NK-92 (cell line): Measurements from ENCODE around the gene KMT2D.
A peak's percentile ranks its signal among the peaks of the same experiment; 100 is the strongest.

Experiments used
- DNase-seq: peaks from one replicate; lab custom pipeline; 2025; ENCODE audit not compliant: unreplicated experiment; lab: John Stamatoyannopoulos, UW

Gene KMT2D

DNA sequence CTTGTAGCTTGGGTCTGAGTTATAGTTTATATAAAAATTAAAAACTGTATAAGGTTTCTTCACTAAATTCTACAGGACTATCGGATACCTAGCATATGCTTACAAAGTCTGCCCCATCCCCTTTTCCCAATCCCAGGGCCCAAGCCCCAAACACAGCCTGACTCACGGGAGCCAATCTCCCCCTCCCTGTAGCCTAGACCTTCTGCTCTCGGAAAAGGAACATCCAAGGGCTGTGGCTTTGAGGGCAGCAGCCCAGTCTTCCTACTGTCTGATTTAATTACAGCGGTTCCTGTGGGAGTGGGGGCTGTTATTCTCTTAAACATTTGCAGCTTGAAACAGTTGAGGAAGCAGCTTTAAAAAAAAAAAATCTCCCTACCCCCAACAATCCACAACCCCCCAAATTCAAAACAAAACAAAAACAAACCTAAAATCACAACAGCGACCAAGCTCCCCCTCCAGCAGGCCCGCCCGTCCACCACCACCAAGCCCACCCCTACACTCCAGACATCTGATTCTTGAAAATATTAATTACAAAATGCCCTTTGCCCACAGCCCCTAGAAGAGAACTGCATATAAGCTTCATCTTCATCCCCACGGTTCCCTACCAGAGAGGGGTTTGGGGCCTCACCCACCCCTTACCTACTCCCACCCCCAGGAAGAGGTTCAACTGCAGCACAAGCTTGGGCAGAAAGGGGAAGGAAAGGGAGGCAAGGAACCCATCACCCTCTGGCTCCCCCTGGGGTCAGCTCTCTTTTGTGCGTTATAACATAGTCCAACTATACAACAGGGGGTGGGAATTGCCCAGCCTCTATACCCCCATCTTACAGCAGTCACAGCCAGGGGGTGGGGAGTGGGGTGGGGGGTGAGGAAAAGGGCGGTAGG, 40.9 kb downstream of the KMT2D start:
- no peak for DNase-seq

DNA sequence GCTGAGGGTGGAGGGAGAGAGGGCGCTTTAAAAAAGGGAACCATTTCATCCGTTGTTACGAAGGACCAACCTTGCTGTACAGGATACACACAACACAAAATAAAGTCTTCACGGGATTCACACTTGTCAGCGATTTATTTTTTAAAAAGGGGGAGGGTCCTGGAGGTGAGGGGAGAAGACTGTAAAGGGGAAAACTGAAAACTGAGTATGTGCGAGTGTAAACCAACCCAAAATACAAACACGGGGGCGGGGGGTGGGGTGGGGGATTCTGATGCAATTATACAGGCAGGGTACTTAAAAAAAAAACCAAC, 41.5 kb downstream of the KMT2D start:
- no peak for DNase-seq

DNA sequence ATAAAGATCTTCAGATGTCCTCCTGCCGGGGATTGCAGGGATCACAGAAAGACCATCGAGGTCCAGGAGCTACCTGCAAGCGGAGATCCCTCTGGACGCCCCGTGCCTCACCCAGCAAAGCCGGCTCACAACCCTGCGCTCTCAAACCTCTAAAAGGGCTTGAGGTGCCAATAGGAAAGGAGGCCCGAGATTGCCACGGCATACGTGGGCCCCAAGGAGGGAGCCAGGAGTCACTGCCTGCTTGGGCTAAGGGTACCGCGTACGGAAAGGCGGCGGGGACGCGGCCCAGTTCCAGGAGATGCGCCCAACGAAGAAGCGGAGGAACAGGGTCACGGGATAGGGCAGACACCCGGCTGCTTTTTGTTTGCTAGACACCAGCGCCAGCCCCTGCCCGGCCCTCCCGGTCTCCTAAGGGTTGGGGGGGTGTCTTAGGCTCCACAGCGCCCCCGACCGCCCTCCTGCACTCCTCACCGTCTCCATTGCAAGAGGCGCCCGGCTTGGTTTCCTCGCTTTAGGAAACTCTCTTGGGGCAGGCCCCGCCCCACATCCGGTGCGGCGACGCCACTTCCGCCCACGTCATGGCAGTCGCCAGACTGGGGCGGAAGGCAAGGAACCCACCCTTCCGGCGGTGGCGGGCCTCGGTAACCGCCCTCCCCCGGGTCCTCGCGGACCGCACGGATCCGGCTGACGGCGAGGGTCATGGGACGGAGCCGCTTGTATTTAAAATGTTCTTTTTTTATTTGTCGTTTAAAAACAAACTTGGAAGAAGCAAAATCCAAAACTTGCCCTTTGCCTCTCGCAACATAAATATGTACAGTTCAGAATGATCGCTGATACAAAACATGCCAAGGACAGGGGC, 42.1 kb downstream of the KMT2D start, which contains the start of gene PRKAG1:
Gene PRKAG1, minus strand, starts transcription at position 516 of the 859 bp plus-strand sequence. Its CDS starts 36 bp downstream, at position 480.
- DNase-seq, result peak; percentile 64

DNA sequence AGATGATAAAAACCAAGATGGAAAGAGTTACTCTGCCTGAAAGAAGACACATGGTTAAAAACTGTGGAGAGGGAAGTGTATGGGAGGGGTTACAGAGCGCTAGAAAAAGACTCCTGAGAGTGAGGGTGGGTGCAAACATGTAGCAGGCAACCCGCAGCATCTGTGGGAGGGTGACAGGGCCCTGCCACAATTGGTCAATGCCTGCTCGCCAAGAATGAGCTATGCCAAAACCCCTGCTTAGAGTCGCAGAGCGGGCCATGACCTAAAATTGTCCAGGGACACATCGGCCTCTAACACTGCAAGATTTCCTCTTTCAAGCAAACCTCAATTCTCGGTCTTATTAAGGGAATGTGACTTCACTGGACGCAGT, 42.7 kb downstream of the KMT2D start:
- DNase-seq, result no peak

DNA sequence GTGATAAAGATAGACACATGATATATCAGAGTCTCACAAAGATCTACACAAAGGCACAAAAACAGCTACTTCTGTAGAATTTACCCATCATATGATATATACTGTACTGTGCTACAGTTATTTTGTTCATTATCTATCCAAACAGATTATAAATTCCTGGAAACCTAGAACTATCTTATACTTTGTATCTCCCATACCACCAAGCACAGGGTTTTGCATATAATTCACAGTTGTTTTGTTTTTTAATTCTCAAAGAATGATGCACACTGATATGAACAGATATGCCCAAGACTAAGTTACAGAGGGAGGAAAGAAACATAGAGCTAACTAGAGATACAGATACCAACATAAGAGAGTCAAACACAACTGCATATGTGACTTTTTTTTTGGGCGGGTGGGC, 45.4 kb downstream of the KMT2D start:
- no peak for DNase-seq

DNA sequence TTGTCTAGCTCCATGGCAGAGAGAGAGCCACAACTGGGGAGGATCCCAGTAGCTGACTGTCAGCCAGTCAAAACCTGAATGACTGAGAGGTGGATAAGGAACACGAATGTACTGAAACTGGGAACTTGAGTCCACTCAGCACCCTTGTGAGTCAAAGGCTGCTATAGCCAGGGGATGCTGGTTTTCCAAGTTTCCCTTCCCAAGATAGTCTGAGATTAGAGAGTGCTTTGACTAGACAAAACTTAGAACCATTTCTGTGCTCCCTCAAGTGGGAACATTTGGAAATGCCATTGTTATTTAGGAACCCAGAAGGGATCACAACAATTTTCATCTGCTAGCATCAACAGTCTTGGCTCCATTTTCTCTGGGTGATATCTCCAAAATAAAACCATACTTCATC, 46.0 kb downstream of the KMT2D start:
- DNase-seq, result no peak

DNA sequence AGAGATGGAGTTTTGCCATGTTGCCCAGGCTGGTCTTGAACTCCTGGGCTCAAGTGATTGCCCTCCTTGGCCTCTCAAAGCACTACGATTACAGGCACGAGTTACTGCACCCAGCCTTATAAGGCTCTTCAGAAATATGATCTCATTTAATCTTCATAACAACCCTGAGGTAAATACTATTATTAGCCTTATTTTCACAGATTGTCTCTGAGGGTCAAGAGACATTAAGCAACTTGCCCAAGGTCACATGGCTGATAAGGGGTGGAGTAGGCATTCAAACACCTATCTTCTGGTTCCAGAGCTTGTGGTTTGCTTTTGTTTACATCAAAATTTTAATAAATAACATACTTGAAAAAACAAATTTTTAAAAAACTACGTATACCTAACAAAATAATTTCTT, 47.2 kb downstream of the KMT2D start:
- no peak for DNase-seq

DNA sequence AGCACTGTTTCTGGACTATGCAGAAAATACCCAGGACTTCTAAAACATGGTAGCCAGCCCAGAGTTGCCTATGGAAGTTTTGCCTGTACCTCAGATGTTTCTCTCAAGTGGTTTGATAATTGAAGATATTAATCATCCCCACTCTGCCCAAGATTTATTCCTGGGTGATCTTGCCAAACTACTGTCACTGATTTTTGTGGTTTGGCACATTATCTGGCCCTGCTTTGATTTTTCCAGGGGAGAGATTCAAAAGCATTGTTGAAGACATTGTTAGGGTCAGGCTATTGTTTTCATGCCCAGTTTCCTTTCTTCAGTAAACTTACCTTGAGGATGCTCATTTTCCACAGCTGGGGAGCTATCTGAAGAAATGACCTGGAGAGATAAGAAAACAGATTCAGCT, 47.9 kb downstream of the KMT2D start:
- DNase-seq, result no peak
